Jurkat, Clone E6-1 (cell line): Measurements from ENCODE around the gene BARHL2. TPM values are rescaled to one million over a fixed set of nuclear protein-coding genes. Genes with fewer than 3 reads are reported as not detected.
A peak's percentile ranks its signal among the peaks of the same experiment; 100 is the strongest.

Experiments
- DNase-seq: peaks from one replicate; pipeline ENCODE4 v3.0.0-alpha.2; 2011; ENCODE audit warnings: low read depth, low spot score
- H3K4me3 ChIP-seq: 2 replicates; pipeline ENCODE4 v1.5.1; 2011; ENCODE audit warnings: mild to moderate bottlenecking, low read length, control low read depth, moderate library complexity
- polyA plus RNA-seq: library from polyadenylated mRNA; unstranded; fragments of >200 nt; gene quantifications from one replicate; pipeline ENCODE4 v1.2.1, GENCODE V29; 2012; ENCODE audit warnings: missing spikeins; ENCODE audit not compliant: insufficient read length, insufficient read depth

BARHL2 gene
- polyA plus RNA-seq = 8.0 TPM

DNA sequence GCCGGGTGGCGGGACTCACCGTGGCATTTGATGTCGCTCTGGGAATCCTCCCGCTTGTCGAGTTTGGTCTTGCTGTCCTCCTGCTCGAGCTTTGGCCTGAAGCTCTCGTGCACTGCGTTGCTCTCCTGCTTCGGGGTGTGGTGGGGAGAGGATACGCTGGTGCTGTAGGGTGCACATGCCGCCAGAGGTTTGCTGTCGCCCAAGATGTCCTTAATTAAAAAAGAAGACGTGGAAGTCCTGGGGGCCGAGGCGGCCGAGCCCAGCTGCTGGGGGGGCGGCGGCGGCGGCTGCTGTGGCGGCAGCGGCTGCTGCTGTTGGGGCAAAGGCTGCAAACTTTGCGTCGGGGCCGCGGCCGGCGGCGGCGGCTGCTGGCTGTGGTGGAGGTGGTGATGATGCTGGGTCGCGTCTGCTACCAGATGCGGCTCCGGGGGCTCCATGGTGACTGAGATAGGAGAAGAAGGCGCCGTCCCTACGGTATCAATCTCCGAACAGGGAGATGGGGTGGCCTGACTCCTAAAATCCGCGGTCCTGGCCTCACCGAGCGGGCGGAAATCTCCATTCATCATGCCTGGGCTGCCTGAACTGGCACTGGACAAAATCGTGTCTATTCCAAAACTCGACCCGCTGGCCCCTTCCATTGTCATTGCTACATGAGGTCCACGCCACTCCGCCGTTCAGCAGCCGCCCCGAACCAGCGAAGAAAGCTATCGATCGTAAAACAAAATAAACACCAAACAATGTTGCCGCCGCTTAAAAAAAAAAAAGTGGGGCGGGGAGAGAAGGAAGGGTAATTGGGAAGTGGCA is at the start of gene BARHL2:
Gene BARHL2, minus strand, starts transcription at position 751 of the 804 bp plus-strand sequence. Its CDS starts 107 bp downstream, at position 644.
- peak within 1 kb of the TSS; percentile 58 for H3K4me3 ChIP-seq
- no peak for DNase-seq

DNA sequence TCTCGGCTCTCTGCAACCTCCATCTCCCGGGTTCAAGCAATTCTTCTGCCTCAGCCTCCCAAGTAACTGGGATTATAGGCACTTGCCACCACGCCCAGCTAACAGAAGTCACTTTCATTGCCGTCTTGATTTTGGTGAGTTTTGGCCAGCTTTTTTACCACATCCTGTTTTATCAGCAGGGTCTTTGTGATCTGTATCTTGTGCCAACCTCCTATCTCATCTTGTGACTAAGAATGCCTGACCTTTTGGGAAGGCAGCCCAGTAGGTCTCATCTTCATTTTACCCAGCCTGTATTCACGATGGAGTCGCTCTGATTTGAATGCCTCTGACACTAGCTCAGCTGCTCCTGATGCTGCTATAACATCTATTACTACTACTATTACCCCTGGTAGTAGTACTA is 46.8 kb upstream of the BARHL2 start:
- DNase-seq = peak; percentile 25
- no peak overlapping the region for H3K4me3 ChIP-seq

DNA sequence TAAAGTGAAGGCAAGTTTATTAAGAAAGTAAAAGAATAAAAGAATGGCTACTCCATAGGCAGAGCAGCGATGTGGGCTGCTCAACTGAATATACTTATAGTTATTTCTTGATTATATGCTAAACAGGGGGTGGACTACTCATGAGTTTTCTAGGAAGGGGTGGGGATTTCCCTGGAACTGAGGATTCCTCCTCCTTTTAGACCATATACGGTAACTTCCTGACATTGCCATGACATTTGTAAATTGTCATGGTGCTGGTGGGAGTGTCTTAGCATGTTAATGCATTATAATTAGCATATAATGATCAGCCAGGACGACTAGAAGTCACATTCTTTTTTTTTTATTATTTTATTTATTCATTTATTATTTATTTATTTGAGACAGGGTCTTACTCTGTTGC is 46.4 kb upstream of the BARHL2 start:
- no peak for DNase-seq
- H3K4me3 ChIP-seq = no peak overlapping the region

DNA sequence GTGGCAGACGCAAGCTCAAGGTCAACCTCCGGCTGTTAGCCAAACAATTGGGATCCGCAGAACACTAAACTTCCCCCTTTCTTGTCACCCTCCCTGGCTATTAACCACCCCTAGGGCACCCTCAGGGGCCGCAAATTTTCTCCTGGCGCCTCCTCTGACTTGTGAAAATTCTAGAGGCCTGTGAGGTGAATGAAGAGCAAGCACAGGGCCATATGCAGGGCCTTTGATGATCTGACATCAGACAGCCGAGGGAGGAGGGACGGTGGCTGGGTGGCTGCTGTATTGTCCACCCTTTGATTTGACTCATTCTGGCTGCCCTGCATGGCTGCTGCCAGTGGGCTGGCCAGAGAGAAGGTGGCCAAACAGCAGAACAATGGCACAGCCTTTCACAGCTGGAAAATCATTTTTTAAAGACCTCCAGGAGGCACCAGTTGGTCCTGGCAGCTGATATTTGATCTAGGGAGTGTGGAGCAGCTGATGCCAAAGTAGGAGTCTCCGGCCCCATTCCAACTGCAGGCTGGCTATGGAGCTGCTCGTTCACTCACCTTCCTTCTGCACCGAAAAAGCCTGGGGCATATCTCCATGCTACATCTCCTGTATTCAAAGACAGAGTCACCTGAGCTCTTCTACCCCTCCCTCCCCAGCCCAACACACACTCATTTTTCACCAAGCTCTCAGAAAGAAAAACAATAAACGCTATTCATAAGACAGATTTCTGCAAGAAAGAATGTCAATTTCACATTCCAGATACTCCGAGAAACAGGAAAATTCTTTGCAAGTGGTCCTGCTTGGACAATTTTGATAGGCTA is 44.9 kb upstream of the BARHL2 start:
- no peak overlapping the region for H3K4me3 ChIP-seq
- DNase-seq = no peak

DNA sequence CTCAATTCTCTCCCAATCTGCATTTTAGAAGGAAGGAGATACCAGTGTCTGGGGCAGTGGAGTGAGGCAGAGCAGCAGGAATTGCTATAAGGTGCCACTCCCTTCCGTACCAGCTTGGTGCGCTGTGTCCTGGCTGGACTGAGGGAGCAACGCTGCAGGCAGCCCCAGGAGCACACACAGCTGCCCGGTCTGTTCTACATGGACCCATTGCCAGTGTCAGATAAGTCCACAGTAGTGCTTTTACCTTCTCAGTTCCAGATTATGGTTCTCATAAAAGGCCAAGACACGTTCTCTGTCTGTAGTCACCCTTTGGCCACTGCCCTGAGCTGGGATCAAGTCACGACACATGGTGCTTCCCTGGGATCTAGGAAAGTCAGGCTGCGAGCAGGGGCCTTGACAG is 44.1 kb upstream of the BARHL2 start:
- no peak for DNase-seq
- no peak overlapping the region for H3K4me3 ChIP-seq

DNA sequence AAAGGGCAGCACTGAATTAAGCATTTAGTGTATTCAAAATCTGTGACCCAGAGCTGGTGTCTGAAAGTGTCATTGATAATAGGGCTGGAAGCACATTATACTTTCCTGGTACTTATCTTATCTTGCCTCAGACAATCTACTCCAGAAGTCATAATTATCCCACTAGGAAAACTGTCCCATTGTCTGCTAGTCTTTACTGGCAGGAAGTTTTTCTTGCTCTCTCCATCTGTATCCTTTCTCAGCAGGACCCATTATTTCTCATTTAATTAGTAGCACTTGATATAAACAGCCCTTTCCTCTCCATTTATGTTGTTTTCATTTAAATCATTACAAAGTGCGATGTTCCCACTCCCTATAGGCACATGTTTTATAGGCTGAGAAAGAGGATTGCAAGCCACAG is 36.5 kb upstream of the BARHL2 start:
- DNase-seq = no peak
- no peak overlapping the region for H3K4me3 ChIP-seq

DNA sequence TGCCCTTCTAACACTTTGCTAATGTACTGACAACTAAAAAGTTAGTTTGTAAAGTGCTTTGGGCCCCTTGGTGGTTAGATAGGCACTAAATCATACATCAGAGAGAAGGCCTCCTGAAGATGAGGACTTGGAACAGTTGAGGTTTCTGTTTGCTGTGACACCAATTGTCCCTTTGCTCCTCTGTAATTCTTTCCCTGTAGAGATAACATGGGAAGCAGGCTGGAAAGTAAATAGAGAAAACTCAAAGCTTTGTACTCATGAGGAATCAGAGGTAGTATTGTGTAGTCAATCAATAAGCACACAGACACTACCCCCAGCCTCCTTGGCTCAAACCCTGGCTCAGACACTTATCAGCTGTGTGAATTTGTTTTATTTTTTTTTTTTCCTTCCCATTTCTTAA is 31.6 kb upstream of the BARHL2 start:
- no peak overlapping the region for H3K4me3 ChIP-seq
- DNase-seq = no peak

DNA sequence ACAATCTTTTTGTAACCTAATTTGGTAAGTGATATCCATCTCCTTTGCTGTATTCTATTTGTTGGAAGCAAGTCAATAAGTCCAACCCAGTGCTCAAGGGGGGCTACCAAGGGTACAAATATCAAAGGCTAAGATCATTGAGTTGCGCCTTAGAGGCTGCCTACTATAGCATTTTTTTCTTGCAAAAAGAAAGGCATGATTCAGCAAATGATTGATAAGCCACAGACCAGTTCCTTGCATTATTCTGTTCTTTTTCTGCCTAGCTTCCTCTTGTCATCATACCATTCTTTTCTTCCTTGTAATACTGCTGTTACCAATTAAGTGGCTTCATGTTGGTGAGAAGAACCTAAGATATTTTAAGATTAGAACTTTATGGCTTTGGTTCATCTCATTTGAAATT is 29.8 kb upstream of the BARHL2 start:
- no peak overlapping the region for H3K4me3 ChIP-seq
- DNase-seq = no peak

DNA sequence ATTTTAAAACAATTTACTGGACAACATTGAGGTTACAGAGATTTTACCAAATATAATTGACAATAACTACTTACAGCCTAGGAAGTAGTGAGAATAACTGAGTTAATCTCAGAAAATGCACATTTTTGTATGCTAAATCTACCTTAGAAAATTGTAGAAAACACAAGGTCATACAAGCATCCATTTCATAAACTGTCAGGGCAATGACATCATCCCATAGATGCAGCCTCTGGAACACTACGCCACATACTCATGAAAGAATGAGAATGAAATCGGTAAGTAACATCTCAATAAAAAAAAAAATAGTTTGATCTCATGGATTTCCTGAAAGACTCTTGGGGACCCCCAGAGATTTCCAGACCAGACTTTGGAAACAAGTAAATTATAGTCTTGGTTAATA is 28.9 kb upstream of the BARHL2 start:
- H3K4me3 ChIP-seq = no peak overlapping the region
- no peak for DNase-seq

DNA sequence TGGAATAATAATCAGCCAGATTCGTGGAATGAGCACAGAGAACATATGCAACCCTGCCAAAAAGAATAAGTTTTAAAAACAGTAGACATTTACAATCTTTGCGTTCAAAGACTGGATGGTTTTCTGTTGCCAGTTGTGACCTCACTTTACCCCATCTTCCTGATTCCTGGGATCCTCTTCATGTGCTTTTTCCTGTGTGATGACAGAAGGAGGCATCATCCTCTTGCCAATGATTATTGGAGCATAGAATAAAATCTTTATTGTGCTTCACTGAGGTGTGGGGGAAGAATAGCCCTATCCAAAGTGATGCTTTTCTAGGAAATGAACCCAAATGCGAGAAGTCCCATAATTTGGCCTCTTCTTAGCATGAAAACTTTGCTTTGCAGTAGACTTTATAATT is 15.0 kb upstream of the BARHL2 start:
- H3K4me3 ChIP-seq = no peak overlapping the region
- DNase-seq = no peak

DNA sequence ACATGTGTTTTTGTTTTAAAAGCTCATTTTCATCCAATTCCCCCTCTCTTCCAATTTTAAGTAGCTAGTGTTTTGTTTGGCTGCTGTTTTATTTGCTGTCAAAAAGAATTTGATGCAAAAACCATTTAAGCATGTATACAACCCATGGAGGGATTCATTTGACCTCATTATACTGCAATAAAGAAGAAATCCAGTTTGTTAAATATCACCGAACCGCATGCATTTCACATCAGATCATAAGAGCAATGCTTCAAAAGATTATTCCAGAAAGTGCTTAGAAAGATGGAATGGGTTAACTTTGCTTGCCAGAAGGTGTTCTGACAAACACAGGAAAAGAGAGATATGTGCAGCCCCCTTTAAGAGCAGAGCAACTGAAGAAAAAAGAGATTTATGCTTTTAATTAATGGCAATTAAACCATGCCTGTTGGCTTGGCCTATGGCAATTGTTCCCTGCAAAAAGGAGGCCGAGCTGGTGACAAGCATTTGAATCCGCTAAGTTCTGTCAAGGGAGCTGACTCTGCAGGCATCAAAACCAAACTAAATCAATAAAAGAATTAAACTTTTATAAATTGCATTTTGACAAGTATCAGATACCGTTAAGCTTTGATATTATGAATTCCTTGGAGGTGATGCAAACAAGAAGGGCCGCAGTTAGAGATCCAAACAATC is 14.4 kb upstream of the BARHL2 start:
- no peak for DNase-seq
- H3K4me3 ChIP-seq = no peak overlapping the region

DNA sequence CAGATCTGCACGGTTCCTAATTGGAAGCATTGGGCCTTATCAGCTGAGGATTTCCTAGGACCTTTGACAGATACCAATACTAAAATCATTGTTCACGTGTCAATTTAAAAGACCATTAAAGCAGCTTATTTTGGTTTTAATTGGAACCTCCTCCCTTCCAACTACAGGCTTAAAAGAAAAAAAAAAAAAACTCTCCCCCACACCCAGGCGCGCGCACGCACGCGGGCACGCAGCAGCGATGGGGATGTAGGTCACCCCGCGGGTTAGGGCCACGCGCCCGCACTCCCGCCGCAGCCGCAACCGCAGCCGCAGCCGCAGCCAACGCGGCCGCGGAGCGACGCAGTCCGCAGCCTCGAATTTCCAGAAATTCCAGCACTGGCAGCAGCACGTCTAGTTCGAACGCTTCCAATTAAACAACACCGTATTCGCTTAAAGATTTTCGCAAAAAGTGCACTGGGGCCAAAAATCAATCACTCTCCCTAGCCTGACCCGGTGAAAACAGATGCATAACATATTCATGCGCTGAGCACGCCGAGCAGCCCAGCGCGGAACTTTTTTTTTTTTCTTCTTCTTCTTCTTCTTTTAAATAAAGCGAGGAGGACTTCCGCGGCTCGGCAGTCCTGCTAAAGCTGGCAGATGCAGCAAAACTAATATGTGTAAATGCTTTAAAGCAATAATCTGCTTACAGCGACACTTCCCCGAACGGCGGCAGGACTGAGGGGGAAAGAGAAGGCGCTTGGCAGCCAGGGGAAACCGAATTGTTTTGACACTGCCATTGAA is 13.3 kb upstream of the BARHL2 start:
- no peak overlapping the region for H3K4me3 ChIP-seq
- no peak for DNase-seq

DNA sequence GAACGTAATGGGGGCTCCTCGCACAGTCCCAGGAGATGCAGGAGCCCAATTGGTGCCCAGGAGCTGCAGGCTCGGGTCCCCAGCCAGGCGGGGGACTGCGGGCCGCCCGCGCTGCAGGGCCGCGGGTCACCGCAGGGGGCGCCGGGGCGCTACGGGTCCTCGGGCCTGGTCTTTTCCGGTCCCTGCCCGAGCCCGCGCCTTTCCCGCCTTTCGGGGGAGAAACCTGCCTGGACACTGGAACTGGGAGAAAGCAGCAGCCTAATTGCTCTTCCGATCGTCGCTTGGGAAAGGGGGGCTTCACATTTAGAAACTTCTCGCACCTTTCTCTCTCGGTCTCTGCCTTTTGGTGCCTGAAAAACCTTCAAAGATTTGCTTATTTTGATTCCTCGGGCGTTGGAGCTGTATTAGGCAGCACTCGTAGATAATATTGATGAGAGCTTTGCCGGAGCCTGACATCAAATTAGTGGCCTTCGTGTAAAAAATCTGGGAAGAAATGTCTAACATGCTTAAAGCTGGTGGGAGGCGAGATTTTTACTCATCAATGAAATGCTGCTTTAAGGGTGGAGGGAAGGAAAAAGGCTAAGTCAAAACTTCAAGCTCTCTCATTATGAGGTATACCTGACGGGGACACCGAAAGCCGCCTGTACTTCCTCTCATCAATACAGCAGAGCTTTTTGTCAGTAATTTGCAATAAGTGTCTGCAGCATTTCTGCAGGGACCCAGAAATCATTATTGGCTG is 12.6 kb upstream of the BARHL2 start:
- H3K4me3 ChIP-seq = no peak overlapping the region
- DNase-seq = no peak

DNA sequence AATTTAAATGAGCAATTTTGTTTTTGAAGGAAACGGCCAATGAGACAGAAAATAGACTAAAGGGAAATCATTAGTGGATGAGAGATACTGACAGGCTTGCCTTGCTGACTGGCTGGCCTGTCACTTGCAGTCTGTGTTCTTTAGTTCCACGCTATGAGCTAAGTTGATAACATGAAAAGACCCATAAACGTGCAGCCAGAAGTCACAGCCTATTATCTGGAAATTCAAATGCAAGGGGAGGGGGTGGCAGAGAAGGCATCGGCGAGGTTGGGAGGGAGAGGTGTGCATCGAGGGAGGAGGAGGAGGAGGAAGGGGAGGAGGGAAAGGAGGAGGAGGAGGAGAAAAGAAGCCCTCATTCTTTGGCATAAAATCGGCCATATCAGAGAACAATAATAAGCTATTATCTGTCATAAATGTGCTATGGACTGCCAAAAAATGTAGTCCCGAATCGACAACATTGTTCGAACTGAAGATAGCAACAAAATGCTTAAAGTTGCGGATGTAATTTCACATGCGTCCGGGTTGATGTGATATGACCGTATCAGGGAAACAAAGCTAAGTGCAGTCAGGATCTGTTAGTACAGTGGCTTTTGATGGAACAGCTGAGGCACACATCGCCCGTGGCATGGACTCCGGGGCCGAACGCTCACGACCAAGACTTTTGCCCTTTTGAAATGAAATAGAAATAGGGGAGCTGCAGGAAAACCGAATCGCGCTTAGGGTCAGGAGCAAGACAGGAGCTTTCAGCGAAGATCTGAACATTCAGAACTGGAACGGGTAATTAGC is 11.6 kb upstream of the BARHL2 start:
- no peak for DNase-seq
- H3K4me3 ChIP-seq = no peak overlapping the region

DNA sequence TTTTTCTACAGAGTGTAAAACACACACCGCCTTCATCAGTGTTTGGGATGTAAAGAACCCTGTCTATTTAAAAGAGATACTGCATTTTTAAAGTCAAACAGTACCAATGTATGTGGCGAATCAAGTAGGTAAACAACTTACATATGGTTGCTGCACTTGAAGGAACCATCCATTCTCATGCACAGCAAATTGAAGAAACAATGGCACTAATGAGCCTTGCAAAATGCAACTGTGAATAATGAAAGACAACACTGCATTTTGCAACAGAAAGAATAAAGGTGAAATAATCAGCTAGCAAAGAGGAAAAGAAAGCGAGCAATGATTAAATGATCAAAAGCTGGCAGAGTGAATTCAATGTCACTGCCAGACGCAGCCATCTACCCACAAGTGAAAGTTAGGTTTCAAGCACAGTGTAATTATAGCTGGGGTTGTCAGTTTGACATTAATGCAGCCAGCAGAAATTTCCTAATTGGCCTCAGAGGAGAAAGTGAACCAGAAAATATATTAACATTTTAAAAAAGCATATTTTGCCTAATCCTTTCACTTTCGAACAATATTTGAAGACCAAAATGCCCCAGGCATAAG is 10.9 kb upstream of the BARHL2 start:
- H3K4me3 ChIP-seq = no peak overlapping the region
- DNase-seq = no peak

DNA sequence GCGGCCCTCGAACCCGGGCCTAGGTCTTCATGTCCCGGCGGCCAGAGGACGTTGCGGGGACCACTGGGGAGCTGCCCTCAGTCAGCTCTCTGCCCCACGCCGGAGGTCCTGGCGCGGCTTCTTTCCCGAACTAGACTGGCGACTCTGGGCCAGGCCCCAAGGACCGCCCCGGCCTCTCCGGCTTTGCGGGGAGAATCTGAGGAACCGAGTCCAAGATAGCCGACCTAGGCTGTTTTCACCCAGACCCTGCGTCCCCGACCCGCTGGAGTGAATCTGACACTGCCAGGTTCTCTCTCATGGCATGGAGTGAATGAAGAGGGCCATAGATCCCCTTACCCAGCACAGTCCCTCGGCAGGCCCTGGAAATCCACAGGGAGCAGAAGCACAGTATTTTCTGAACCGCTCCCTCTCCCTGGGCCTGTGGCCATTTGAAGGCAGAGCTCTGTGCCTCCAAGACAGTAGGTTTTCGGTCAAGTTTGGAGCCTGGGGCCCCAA is 9.9 kb upstream of the BARHL2 start:
- DNase-seq = no peak
- H3K4me3 ChIP-seq = no peak overlapping the region

DNA sequence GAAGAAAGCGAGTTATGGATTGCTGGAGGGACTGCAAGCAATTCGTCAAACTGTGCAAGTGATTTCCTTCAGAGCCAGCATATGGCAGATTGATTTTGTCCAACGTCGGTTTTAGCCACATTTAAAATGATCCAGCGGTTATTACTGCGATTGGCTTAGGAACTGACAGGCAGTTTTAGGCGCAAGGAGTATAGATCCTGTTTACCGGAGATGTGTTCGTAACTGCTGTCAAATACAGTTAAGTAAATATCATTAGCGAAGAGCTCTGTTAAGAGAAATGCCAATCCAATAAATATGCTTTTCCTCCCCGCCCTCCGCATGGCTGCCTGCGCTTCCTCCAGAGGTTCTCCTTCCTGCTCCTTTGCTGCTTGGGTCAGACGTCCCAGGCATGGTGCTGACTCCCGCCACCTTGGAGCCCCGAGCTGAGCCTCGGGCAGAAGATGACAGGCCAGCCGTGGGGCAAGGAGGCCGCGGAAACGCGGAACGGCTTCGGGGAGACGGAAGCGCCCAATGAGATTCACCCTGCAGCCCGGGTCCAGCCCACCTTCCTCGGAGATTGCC is 9.4 kb upstream of the BARHL2 start:
- no peak for DNase-seq
- H3K4me3 ChIP-seq = no peak overlapping the region
